ENCODE results near the gene NPAS2. TPM values are rescaled to one million over a fixed set of nuclear protein-coding genes. Genes with fewer than 3 reads are reported as not detected.

NPAS2 gene
- total RNA-seq, 1 donor: 8.7 TPM

DNA sequence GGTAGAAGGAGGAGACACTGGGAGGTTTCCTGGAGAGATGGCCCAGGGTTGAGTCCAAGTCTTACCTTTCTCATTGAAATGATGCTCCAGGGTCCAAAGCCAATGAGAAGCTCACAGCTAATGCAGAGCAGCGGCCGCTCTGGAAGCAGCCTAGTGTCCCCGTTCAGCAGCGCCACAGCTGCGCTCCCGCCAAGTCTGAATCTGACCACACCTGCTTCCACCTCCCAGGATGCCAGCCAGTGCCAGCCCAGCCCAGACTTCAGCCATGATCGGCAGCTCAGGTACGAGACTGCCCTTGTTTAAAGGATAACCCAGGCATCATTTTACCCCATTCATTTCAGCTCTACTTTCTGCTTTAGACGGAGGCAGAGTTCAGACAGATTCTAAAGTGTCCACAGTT is 170.2 kb downstream of the NPAS2 start:
- no peak for DNase-seq (ENCODE audit: insufficient read length, low spot score, missing footprints)
- no peaks in the 10 kb centered on the region for H3K79me2 ChIP-seq (ENCODE audit: insufficient read depth, low read length)
- TF ChIP-seq, protein P1, sequence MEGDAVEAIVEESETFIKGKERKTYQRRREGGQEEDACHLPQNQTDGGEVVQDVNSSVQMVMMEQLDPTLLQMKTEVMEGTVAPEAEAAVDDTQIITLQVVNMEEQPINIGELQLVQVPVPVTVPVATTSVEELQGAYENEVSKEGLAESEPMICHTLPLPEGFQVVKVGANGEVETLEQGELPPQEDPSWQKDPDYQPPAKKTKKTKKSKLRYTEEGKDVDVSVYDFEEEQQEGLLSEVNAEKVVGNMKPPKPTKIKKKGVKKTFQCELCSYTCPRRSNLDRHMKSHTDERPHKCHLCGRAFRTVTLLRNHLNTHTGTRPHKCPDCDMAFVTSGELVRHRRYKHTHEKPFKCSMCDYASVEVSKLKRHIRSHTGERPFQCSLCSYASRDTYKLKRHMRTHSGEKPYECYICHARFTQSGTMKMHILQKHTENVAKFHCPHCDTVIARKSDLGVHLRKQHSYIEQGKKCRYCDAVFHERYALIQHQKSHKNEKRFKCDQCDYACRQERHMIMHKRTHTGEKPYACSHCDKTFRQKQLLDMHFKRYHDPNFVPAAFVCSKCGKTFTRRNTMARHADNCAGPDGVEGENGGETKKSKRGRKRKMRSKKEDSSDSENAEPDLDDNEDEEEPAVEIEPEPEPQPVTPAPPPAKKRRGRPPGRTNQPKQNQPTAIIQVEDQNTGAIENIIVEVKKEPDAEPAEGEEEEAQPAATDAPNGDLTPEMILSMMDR (IDR thresholded peaks at IDR 0.05; ENCODE audit: extremely low read depth, low read depth, low read length): no peak
- no peak overlapping the region for H3K4me2 ChIP-seq (ENCODE audit: insufficient read depth, low read length)
- no peaks in the 10 kb centered on the region for H4K20me1 ChIP-seq (ENCODE audit: insufficient read depth, low read length)
- no peak overlapping the region for H3K27ac ChIP-seq (ENCODE audit: low read depth, low read length)
- no peaks in the 10 kb centered on the region for H3K9me3 ChIP-seq (ENCODE audit: low read depth, low read length)
- no peaks in the 10 kb centered on the region for H3K27me3 ChIP-seq (ENCODE audit: insufficient read depth, low read length)
- H3K4me1 ChIP-seq (ENCODE audit: insufficient read depth, low read length): no peaks in the 10 kb centered on the region
- H3K4me3 ChIP-seq (ENCODE audit: insufficient read depth, low read length): no peak overlapping the region
- H3K36me3 ChIP-seq (ENCODE audit: insufficient read depth, low read length): no peaks in the 10 kb centered on the region
- H2AFZ ChIP-seq (ENCODE audit: low read length): no peak overlapping the region

DNA sequence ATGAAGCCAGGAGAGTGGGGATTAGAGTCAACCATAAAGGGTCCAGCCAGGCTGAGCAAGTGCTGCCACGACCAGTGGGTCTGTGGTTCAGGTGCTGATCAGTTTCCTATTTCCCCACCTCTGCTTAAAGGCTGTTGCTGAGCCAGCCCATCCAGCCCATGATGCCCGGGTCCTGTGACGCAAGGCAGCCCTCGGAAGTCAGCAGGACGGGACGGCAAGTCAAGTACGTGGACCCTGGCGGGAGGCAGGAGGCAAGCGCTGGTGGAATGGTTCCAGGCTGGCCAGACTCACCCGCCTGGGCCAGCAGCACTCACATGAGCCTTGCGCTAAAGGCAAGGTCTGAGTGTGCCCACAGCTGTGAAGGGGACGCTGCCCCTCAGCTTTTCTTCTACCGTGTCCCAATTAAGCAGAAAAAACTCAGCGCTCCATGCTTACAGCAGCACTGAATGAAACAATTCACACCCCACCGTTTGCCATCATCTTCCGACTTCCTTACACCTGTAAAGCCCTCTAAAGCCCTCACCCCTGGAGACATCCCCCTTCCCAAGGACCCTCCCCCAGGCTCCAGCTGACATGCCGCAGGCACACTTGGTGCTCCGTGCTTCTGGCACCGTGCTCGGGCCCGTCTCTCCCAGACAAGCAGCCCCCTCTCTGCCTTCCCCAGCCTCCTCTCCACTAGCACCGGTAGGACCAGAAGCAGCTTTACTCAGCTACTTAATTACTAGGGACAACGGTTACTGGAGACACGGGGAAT is 170.9 kb downstream of the NPAS2 start:
- DNase-seq (ENCODE audit: insufficient read length, low spot score, missing footprints): no peak
- no peaks in the 10 kb centered on the region for H4K20me1 ChIP-seq (ENCODE audit: insufficient read depth, low read length)
- TF ChIP-seq, protein P1 (IDR thresholded peaks at IDR 0.05; ENCODE audit: extremely low read depth, low read depth, low read length): no peak
- H3K9me3 ChIP-seq (ENCODE audit: low read depth, low read length): no peaks in the 10 kb centered on the region
- no peaks in the 10 kb centered on the region for H3K36me3 ChIP-seq (ENCODE audit: insufficient read depth, low read length)
- H3K79me2 ChIP-seq (ENCODE audit: insufficient read depth, low read length): no peaks in the 10 kb centered on the region
- no peak overlapping the region for H2AFZ ChIP-seq (ENCODE audit: low read length)
- H3K4me2 ChIP-seq (ENCODE audit: insufficient read depth, low read length): no peak overlapping the region
- H3K27me3 ChIP-seq (ENCODE audit: insufficient read depth, low read length): no peaks in the 10 kb centered on the region
- H3K4me1 ChIP-seq (ENCODE audit: insufficient read depth, low read length): no peaks in the 10 kb centered on the region
- no peak overlapping the region for H3K27ac ChIP-seq (ENCODE audit: low read depth, low read length)
- no peak overlapping the region for H3K4me3 ChIP-seq (ENCODE audit: insufficient read depth, low read length)

DNA sequence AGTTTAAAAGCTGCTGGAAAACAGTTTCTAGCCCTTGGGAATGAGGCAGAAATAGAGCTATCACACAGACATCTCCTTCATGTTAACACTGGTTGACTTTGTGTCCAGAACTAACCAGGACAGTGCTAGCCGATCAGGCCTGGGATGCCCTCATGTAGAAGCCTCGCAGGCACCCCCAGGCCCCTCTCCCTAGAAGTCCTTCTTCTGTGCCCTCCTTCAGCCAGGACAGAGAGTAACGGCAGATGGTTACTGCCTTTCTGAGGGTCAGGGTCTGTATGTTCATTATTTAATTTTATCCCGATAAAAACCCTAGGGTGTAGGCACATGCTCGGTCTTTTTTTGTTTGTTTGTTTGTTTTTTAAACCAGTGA is 171.4 kb downstream of the NPAS2 start:
- peak; percentile 55 for DNase-seq (ENCODE audit: insufficient read length, low spot score, missing footprints)
- H2AFZ ChIP-seq (ENCODE audit: low read length): no peak overlapping the region
- no peak overlapping the region for H3K4me3 ChIP-seq (ENCODE audit: insufficient read depth, low read length)
- H3K36me3 ChIP-seq (ENCODE audit: insufficient read depth, low read length): no peaks in the 10 kb centered on the region
- no peak overlapping the region for H3K4me2 ChIP-seq (ENCODE audit: insufficient read depth, low read length)
- no peaks in the 10 kb centered on the region for H4K20me1 ChIP-seq (ENCODE audit: insufficient read depth, low read length)
- no peaks in the 10 kb centered on the region for H3K9me3 ChIP-seq (ENCODE audit: low read depth, low read length)
- TF ChIP-seq, protein P1 (IDR thresholded peaks at IDR 0.05; ENCODE audit: extremely low read depth, low read depth, low read length): no peak
- H3K4me1 ChIP-seq (ENCODE audit: insufficient read depth, low read length): no peaks in the 10 kb centered on the region
- no peaks in the 10 kb centered on the region for H3K79me2 ChIP-seq (ENCODE audit: insufficient read depth, low read length)
- H3K27me3 ChIP-seq (ENCODE audit: insufficient read depth, low read length): no peaks in the 10 kb centered on the region
- no peak overlapping the region for H3K27ac ChIP-seq (ENCODE audit: low read depth, low read length)

DNA sequence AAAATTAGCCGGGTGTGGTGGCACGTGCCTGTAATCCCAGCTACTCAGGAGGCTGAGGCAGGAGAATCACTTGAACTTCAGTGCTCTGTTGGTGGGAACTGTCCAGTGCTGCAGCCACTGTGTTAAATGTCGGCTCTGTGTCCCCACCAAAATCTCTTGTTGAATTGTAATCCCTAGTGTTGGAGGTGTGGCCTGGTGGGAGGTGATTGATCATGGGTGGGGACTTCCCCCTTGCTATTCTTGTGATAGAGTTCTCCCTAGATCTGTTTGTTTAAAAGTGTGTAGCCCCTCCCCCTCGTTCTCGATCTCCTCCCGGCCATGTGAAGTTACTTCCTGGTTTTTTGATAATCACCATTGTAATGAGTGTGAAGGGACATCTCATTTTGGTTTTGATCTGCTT is 172.3 kb downstream of the NPAS2 start:
- Histone ChIP-seq H2AFZ (ENCODE audit: low read length) (no peak overlapping the region), H3K4me3 (ENCODE audit: insufficient read depth, low read length) (no peak overlapping the region), H3K9me3 (ENCODE audit: low read depth, low read length) (no peaks in the 10 kb centered on the region), H3K4me1 (ENCODE audit: insufficient read depth, low read length) (no peaks in the 10 kb centered on the region), H3K4me2 (ENCODE audit: insufficient read depth, low read length) (no peak overlapping the region), H3K27me3 (ENCODE audit: insufficient read depth, low read length) (no peaks in the 10 kb centered on the region), H3K36me3 (ENCODE audit: insufficient read depth, low read length) (no peaks in the 10 kb centered on the region), H4K20me1 (ENCODE audit: insufficient read depth, low read length) (no peaks in the 10 kb centered on the region), H3K27ac (ENCODE audit: low read depth, low read length) (no peak overlapping the region), H3K79me2 (ENCODE audit: insufficient read depth, low read length) (no peaks in the 10 kb centered on the region)
- TF ChIP-seq, protein P1 (IDR thresholded peaks at IDR 0.05; ENCODE audit: extremely low read depth, low read depth, low read length): no peak
- DNase-seq (ENCODE audit: insufficient read length, low spot score, missing footprints): no peak

All from osteoblast (primary cell).